Esophagus muscularis mucosa (tissue), 4 donors: Measurements from ENCODE around the gene ZNF471. TPM values are rescaled to one million over a fixed set of nuclear protein-coding genes. Genes with fewer than 3 reads are reported as not detected.
A peak's percentile ranks its signal among the peaks of the same experiment; 100 is the strongest.

Experiments used
- DNase-seq: peaks from one replicate; pipeline ENCODE4 v3.0.0-alpha.2; 2017; ENCODE audit errors: extremely low spot score
- H3K27ac ChIP-seq, 4 donors: fragments of 200-600 bp; sonication (generic); replicated peaks in 1 of 4; 1 replicate in 3 of 4; 2 replicates in 1 of 4; pipeline ENCODE4 v1.5.1; 2016 to 2019; ENCODE audit warnings: mild to moderate bottlenecking in 1 of 4
- H3K27me3 ChIP-seq, 4 donors: fragments of 200-600 bp; sonication (generic); one replicate each; pipeline versions ENCODE4 v1.5.1 to v1.6.0; 2016 to 2019
- H3K36me3 ChIP-seq, 4 donors: fragments of 200-600 bp; sonication (generic); one replicate each; pipeline ENCODE4 v1.5.1; 2016 to 2019
- H3K4me1 ChIP-seq, 4 donors: fragments of 200-600 bp; sonication (generic); one replicate each; pipeline ENCODE4 v1.5.1; 2016 to 2019
- H3K4me3 ChIP-seq, 4 donors: fragments of 200-600 bp; sonication (generic); 1 replicate in 2 of 4; 2 replicates in 2 of 4; pipeline ENCODE4 v1.5.1; 2016 to 2019; ENCODE audit warnings: mild to moderate bottlenecking in 4 of 4, moderate library complexity in 1 of 4
- H3K9me3 ChIP-seq, 4 donors: fragments of 200-600 bp; sonication (generic); 1 replicate in 3 of 4; 2 replicates in 1 of 4; pipeline ENCODE4 v1.5.1; 2016 to 2019
- EP300 ChIP-seq: sonication (generic); formaldehyde crosslinking; IDR thresholded peaks from one replicate; pipeline ENCODE4 v1.6.1; 2017; ENCODE audit warnings: antibody characterized with exemption
- POLR2A ChIP-seq: fragments of 450-650 bp; IDR thresholded peaks from one replicate; pipeline ENCODE4 v1.6.1; 2017; ENCODE audit warnings: antibody characterized with exemption, moderate library complexity, mild to moderate bottlenecking, low read depth
- POLR2AphosphoS5 ChIP-seq, 2 donors: sonication (generic); formaldehyde crosslinking; IDR thresholded peaks; one replicate each; pipeline ENCODE4 v1.6.1; 2017; ENCODE audit warnings: antibody characterized with exemption in 2 of 2
- whole genome bisulfite sequencing: methylation state at CpG from one replicate; pipeline ENCODE4 v1.1.5; 2018; 5-methylcytosine and 5-hydroxymethylcytosine counted together
- intact Hi-C: fragments of 100-400 bp; cut with DNase I; formaldehyde crosslinking; loops from one replicate; pipeline ENCODE4 v1.15.1; 2023
- total RNA-seq, 4 donors: library from RNA; depleted of rRNA; stranded (reverse); fragments of >200 nt; gene quantifications; one replicate each; pipeline versions ENCODE4 v1.1.0 to v1.2.1, GENCODE V29; 2016
- TF ChIP-seq, protein P1 (sequence below), 3 experiments: fragments of 200-600 bp in 2 of 3; fragments of 450-650 bp in 1 of 3; sonication (generic) in 2 of 3; IDR thresholded peaks; one replicate each; pipeline ENCODE4 v1.5.1; 2017 to 2019; ENCODE audit warnings: antibody characterized with exemption in 3 of 3, mild to moderate bottlenecking in 2 of 3, moderate library complexity in 1 of 3

ZNF471 gene
- total RNA-seq, 4 donors from 2014 or later, result 8.6 to 11.2 (median 10.9) TPM

DNA sequence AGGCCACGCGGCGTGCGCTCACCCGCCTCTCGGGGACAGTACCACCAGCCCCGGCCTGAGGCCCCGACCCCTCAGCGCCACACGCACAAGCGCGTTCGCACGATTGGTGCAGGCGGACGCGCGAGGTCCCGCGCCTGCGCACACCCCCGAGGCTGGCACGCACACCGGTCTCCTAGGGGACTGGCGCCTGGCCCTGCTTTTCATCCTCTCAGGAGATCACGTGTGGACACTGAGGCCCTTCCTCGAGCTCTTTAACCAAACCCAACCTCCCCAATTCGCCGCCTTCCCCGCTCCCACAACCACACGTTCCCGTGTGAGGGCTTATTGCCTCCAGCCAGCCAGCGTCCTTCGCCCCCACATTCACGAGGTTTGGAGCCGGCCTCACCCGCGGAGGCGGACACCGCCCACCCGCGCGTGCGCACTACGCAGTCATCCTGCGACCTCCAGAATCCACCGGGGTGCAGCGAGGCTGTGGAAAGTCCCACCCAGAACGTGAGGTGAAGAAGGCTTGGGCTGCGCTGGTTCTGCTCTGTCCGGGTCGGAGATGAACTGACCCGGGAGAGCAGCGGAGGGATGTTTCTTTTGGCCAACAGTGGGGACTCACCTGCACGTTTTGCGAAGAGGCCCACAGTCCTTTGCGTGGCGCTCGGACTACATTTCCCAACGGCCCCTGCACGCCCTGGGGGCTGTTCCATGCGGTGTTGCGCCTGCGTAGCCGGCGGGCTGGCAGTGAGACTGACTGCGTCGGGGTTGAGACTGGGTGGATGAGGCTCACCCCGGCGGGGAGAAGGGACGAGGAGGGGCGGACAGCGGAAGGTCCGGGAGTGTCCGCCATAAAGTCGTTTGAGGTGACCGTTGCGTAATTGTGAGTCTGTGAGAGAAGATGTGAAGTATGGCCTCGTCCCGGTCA is 30.0 kb upstream of the ZNF471 start:
- intact Hi-C loops, result loop anchor here (5.0 kb wide), 1 partner anchor 35 kb away; no protein-coding TSS in a partner anchor
- under 1% methylated on average over 55 of the region's 80 CpGs for WGBS

DNA sequence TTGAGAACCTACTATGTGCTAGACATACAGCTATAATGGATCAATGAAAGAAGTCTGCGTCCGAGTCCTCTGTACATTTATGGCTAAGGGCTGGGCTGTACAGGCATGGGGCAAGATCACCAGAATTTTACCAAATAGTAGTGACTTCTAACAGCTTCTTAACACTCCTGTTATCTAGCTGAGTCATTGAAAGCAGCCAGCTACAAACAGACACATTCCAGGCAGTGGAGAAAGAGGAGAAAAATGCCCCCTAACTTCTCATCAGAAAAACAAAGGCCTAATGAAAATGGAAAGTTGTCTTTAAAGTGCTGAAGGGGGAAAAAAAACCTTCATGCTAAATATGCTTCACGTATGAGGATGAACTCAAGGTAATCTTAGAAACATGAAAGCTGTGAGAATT is 16.3 kb upstream of the ZNF471 start:
- no peak for DNase-seq
- Histone ChIP-seq H3K36me3 (peaks cover 12 to 32% (median 20%) of the 10 kb centered on the region in 4 donors), H3K9me3 (peaks cover 0 to 65% (median 32%) of the 10 kb centered on the region in 4 donors), H3K27ac (no peak overlapping the region), H3K27me3 (no peaks in the 10 kb centered on the region), H3K4me1 (no peaks in the 10 kb centered on the region), H3K4me3 (no peak overlapping the region)
- intact Hi-C loops, result no loop called here
- TF ChIP-seq, protein P1, sequence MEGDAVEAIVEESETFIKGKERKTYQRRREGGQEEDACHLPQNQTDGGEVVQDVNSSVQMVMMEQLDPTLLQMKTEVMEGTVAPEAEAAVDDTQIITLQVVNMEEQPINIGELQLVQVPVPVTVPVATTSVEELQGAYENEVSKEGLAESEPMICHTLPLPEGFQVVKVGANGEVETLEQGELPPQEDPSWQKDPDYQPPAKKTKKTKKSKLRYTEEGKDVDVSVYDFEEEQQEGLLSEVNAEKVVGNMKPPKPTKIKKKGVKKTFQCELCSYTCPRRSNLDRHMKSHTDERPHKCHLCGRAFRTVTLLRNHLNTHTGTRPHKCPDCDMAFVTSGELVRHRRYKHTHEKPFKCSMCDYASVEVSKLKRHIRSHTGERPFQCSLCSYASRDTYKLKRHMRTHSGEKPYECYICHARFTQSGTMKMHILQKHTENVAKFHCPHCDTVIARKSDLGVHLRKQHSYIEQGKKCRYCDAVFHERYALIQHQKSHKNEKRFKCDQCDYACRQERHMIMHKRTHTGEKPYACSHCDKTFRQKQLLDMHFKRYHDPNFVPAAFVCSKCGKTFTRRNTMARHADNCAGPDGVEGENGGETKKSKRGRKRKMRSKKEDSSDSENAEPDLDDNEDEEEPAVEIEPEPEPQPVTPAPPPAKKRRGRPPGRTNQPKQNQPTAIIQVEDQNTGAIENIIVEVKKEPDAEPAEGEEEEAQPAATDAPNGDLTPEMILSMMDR (IDR thresholded peaks at IDR 0.05), result no peak
- TF ChIP-seq EP300 (no peak), POLR2AphosphoS5 (IDR thresholded peaks at IDR 0.05) (no peak), POLR2A (no peak)
- 77% methylated on average over 3 of the region's 3 CpGs for WGBS

More for the DNA sequence above, 30.0 kb upstream of the ZNF471 start:
- TF ChIP-seq, protein P1 (IDR thresholded peaks at IDR 0.05), result peak in 1 of 3 experiments; percentile 5
- TF ChIP-seq EP300 (no peak), POLR2AphosphoS5 (IDR thresholded peaks at IDR 0.05) (peak; percentile 91 to 92), POLR2A (no peak)
- peak; percentile 97 for DNase-seq
- H3K9me3 ChIP-seq, result peaks cover 0 to 14% (median 6%) of the 10 kb centered on the region in 4 donors
- peaks cover 0 to 10% (median 0%) of the 10 kb centered on the region in 4 donors for H3K36me3 ChIP-seq
- H3K27me3 ChIP-seq, result no peaks in the 10 kb centered on the region
- peaks cover 20 to 31% (median 23%) of the 10 kb centered on the region in 4 donors for H3K4me1 ChIP-seq
- peak overlapping the region; percentile 75 to 88 (median 86) for H3K27ac ChIP-seq
- H3K4me3 ChIP-seq, result peak overlapping the region; percentile 63 to 88 (median 76)

DNA sequence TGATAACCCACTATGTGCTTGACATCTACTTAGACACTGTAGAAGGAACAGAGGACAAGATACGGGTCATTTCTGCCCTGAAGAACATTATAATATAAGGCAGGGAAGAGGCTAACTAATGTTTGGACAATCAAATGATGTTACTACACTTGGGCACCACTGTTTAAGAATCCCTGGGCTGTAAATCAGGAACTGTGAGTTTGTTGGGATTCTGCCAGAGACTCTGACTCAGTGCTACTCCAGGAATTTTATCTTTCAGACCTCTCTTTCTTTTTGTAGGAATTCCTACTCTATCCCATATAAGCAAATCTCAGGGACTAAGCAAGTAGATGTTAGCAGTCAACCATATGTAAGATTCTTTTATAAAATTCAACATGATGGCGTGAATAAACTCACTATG is 3.1 kb upstream of the ZNF471 start:
- Histone ChIP-seq H3K4me3 (no peak overlapping the region), H3K27ac (no peak overlapping the region), H3K27me3 (no peaks in the 10 kb centered on the region), H3K36me3 (peaks cover 0 to 6% (median 0%) of the 10 kb centered on the region in 4 donors), H3K9me3 (peaks cover 0 to 4% (median 0%) of the 10 kb centered on the region in 4 donors), H3K4me1 (peaks cover 11 to 16% (median 14%) of the 10 kb centered on the region in 4 donors)
- intact Hi-C loops, result loop anchor here (10.0 kb wide), 1 partner anchor 170 kb away; the partner anchor contains the start of gene ZNF835
- TF ChIP-seq EP300, result no peak
- TF ChIP-seq POLR2A, result no peak
- TF ChIP-seq, protein P1 (IDR thresholded peaks at IDR 0.05), result no peak
- TF ChIP-seq POLR2AphosphoS5 (IDR thresholded peaks at IDR 0.05), result no peak
- DNase-seq, result no peak
- 100% methylated on average over 2 of the region's 2 CpGs for WGBS

DNA sequence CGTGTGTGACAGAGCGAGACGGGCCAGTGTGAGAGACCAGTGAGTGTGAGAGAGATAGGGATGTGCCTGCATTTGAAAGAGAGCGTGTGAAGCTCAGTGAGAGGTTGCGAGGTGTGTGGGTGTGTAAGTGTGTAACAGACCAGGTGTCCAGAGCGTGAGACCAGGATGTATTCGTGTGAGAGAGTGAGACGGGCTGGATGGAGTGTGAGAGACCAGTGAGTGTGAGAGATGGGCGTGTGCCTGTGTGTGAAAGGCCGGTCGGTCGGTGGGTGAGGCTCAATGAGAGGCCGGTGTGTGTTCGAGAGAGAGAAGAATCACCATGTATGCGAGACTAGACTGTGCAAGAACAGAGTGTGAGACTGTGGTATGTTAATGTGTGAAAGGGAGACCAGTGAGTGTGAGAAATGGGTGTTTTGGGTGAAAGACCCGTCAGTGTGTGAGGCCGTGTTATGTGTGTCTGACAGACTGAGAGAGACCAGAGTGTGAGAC is 679 bp downstream of the ZNF471 start:
- H3K4me3 ChIP-seq, result peak overlapping the region; percentile 66 to 86 (median 82)
- peaks cover 11 to 16% (median 14%) of the 10 kb centered on the region in 4 donors for H3K4me1 ChIP-seq
- H3K9me3 ChIP-seq, result peaks cover 0 to 8% (median 3%) of the 10 kb centered on the region in 4 donors
- H3K36me3 ChIP-seq, result peaks cover 4 to 20% (median 13%) of the 10 kb centered on the region in 4 donors
- peak overlapping the region; percentile 95 to 97 (median 96) for H3K27ac ChIP-seq
- no peak for DNase-seq
- no peak for TF ChIP-seq POLR2A
- no peak for TF ChIP-seq EP300
- TF ChIP-seq, protein P1 (IDR thresholded peaks at IDR 0.05), result no peak
- no peak for TF ChIP-seq POLR2AphosphoS5 (IDR thresholded peaks at IDR 0.05)
- no peaks in the 10 kb centered on the region for H3K27me3 ChIP-seq
- intact Hi-C loops, result loop anchor here (10.0 kb wide), 1 partner anchor 166 kb away; the partner anchor contains the start of gene ZNF835
- WGBS, result 4% methylated on average over 17 of the region's 17 CpGs
